Common myeloid progenitor, CD34-positive (primary cell): ENCODE data around the gene FCER2.
A peak's percentile ranks its signal among the peaks of the same experiment; 100 is the strongest.
"Not testable (repeated sequence)": the region's sequence is repeated elsewhere in the genome, so short reads cannot be mapped to it uniquely, and the experiment has no call there.

Source experiments
- CTCF ChIA-PET: fragments of 350-600 bp; sonication (Branson Sonifier 250); formaldehyde crosslinking; loops from one replicate; lab custom pipeline; 2021; ENCODE audit warnings: antibody characterized with exemption; lab: Charles Lee
- POLR2A ChIA-PET: fragments of 350-600 bp; sonication (Branson Sonifier 250); formaldehyde crosslinking; loops from one replicate; lab custom pipeline; 2021; ENCODE audit warnings: antibody characterized with exemption; lab: Charles Lee
- DNase-seq, 3 donors: peaks; one replicate each; pipeline versions ENCODE4 v3.0.0 to v3.0.0-alpha.2; 2013
- H3K27ac ChIP-seq, 2 experiments: 1 replicate in 1 of 2; 2 replicates in 1 of 2; pipeline ENCODE4 v1.7.0; 2013; ENCODE audit warnings: inconsistent platforms in 2 of 2, low read length in 2 of 2, mild to moderate bottlenecking in 2 of 2, low read depth in 1 of 2, moderate library complexity in 1 of 2; ENCODE audit not compliant: severe bottlenecking in 2 of 2, insufficient read depth in 1 of 2, poor library complexity in 1 of 2
- H3K27me3 ChIP-seq, 5 experiments: replicated peaks in 2 of 5; 1 replicate in 3 of 5; 2 replicates in 2 of 5; pipeline versions ENCODE4 v1.6.1 to v1.7.0; 2013; ENCODE audit warnings: low read length in 4 of 5, mild to moderate bottlenecking in 2 of 5, moderate library complexity in 2 of 5, inconsistent platforms in 1 of 5; ENCODE audit not compliant: insufficient read depth in 5 of 5, control insufficient read depth in 4 of 5
- H3K36me3 ChIP-seq, 4 experiments: 1 replicate in 2 of 4; 2 replicates in 2 of 4; pipeline versions ENCODE4 v1.6.1 to v1.7.0; 2013; ENCODE audit warnings: low read length in 3 of 4, control low read depth in 1 of 4, mild to moderate bottlenecking in 1 of 4; ENCODE audit not compliant: control insufficient read depth in 4 of 4, insufficient read depth in 4 of 4
- H3K4me1 ChIP-seq, 4 experiments: 1 replicate in 3 of 4; 2 replicates in 1 of 4; pipeline versions ENCODE4 v1.6.1 to v1.7.1; 2013; ENCODE audit warnings: low read length in 3 of 4, mild to moderate bottlenecking in 3 of 4, control low read depth in 1 of 4, inconsistent platforms in 1 of 4, moderate library complexity in 1 of 4; ENCODE audit not compliant: control insufficient read depth in 4 of 4, insufficient read depth in 4 of 4; ENCODE audit errors: control extremely low read depth in 1 of 4
- H3K4me3 ChIP-seq, 7 experiments: 1 replicate in 4 of 7; 2 replicates in 3 of 7; pipeline versions ENCODE4 v1.5.1 to v1.7.0; 2013; ENCODE audit warnings: mild to moderate bottlenecking in 7 of 7, low read length in 6 of 7, moderate library complexity in 6 of 7, inconsistent platforms in 2 of 7, low read depth in 2 of 7, control low read depth in 1 of 7; ENCODE audit not compliant: insufficient read depth in 4 of 7, control insufficient read depth in 1 of 7; ENCODE audit errors: extremely low read depth in 1 of 7
- H3K9me3 ChIP-seq, 5 experiments: 1 replicate in 4 of 5; 2 replicates in 1 of 5; pipeline versions ENCODE4 v1.6.1 to v1.7.1; 2013; ENCODE audit warnings: low read length in 4 of 5, mild to moderate bottlenecking in 2 of 5, inconsistent platforms in 1 of 5, low read depth in 1 of 5, moderate library complexity in 1 of 5; ENCODE audit not compliant: control insufficient read depth in 4 of 5, insufficient read depth in 2 of 5; ENCODE audit errors: control extremely low read depth in 1 of 5
- WGBS: methylation state at CpG from one replicate; pipeline ENCODE4 v1.1.5; 2013; ENCODE audit not compliant: insufficient coverage; 5-methylcytosine and 5-hydroxymethylcytosine counted together

The FCER2 gene

DNA sequence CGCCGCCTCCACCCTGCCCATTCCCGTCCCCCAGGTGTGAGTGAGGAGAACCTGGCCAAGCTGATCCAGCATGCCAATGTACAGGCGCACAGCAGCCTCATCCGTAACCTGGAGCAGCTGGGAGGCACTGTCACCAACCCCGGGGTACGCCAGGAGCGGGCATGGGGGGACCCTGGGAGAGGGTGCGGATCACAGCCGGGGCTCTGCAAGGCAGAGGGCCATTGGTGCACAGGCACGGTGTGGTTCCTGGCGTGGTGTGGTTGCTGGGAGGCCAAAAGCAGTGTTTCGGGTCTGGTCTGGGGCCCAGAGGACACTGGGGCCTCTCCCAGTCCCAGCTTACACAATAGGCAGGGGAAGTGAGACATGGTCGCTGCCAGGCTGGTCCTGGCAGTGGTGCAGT, 56.8 kb downstream of the FCER2 start:
- H3K36me3 ChIP-seq, result peaks cover 0 to 40% (median 21%) of the 10 kb centered on the region in 4 experiments
- ChIA-PET CTCF (no interaction called here), POLR2A (no interaction called here)
- H3K4me3 ChIP-seq, result no peak overlapping the region
- 96% methylated on average over 12 of the region's 14 CpGs for WGBS
- peaks cover 0 to 16% (median 2%) of the 10 kb centered on the region in 4 experiments for H3K4me1 ChIP-seq
- no peaks in the 10 kb centered on the region for H3K9me3 ChIP-seq
- no peak for DNase-seq
- H3K27ac ChIP-seq, result peak overlapping the region in 1 of 2 experiments; percentile 25
- H3K27me3 ChIP-seq, result no peaks in the 10 kb centered on the region

DNA sequence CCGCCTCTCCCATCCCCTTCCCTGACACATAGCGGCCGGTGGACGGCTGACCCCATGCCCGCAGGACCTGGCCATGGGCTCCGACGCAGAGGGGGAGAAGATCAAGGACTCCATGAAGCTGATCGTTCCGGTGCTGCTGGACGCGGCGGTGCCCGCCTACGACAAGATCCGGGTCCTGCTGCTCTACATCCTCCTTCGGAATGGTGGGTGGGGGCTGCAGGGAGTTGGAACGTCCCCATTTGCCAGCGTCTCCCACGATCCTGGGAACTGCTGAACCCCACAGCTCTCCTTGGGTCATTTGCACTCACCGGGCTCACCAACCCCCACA, 57.4 kb downstream of the FCER2 start:
- ChIA-PET POLR2A (interaction anchor here (0.6 kb wide), 1 partner anchor 8 kb away, joined by 3 read pairs; no protein-coding TSS in a partner anchor), CTCF (no interaction called here)
- peaks cover 0 to 16% (median 2%) of the 10 kb centered on the region in 4 experiments for H3K4me1 ChIP-seq

DNA sequence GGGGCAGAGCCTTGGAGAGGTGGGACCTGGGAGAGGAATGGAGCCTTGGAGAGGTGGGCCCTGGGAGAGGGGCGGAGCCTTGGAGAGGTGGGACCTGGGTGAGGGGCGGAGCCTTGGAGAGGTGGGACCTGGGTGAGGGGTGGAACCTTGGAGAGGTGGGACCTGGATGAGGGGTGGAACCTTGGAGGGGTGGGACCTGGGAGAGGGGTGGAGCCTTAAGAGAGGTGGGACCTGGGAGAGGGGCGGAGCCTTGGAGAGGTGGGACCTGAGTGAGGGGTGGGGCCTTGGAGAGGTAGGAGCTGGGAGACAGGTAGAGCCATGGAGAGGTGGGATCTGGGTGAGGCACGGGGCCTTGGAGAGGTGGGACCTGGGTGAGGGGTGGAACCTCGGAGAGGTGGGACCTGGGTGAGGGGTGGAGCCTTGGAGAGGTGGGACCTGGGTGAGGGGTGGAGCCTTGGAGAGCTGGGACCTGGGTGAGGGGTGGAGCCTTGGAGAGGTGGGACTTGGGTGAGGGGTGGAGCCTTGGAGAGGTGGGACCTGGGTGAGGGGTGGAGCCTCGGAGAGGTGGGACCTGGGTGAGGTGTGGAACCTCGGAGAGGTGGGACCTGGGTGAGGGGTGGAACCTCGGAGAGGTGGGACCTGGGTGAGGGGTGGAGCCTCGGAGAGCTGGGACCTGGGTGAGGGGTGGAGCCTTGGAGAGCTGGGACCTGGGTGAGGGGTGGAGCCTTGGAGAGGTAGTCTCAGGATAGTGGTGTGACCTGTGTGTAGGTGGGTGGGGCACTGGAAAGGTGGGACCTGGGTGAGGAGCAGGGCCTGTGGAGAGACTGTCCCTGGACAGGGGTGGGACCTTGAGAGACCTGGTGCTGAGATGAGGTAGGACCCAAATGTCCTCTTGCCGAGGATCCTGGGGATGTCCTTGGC, 58.0 kb downstream of the FCER2 start:
- H3K27me3 ChIP-seq, H3K4me3 ChIP-seq, CTCF ChIA-PET, H3K27ac ChIP-seq, H3K9me3 ChIP-seq: not testable (repeated sequence)
- peak; percentile 48 to 50 (median 49) for DNase-seq
- H3K36me3 ChIP-seq, result peaks cover 0 to 49% (median 26%) of the 10 kb centered on the region in 4 experiments
- H3K4me1 ChIP-seq, result peaks cover 0 to 16% (median 2%) of the 10 kb centered on the region in 4 experiments
- POLR2A ChIA-PET, result interaction anchor here (0.6 kb wide), 1 partner anchor 9 kb away, joined by 3 read pairs; no protein-coding TSS in a partner anchor
- WGBS, result 83% methylated on average over 7 of the region's 10 CpGs

More for the DNA sequence above, 57.4 kb downstream of the FCER2 start:
- H3K4me3 ChIP-seq, result no peak overlapping the region
- DNase-seq, result no peak
- no peaks in the 10 kb centered on the region for H3K9me3 ChIP-seq
- 100% methylated on average over 10 of the region's 20 CpGs for WGBS
- no peak overlapping the region for H3K27ac ChIP-seq
- H3K36me3 ChIP-seq, result peaks cover 0 to 45% (median 24%) of the 10 kb centered on the region in 4 experiments
- H3K27me3 ChIP-seq, result no peaks in the 10 kb centered on the region

DNA sequence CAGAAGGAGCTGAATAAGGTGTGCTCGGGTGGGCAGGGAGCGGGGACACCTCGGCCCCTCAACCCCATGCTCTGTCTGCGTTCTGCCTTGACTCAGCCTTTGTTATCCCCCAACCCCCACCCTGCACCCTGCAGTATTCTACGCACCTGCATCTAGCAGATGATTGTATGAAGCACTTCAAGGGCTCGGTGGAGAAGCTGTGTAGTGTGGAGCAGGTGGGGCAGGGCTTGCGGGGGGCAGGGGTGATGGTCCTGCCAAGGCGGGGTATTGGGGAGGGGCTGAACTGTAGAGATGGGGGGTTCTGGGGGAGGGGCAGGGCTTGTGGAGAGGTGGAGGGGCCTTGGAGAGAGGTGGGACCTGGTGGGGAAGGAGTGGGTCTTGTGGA, 58.9 kb downstream of the FCER2 start:
- no peak for DNase-seq
- 96% methylated on average over 4 of the region's 8 CpGs for WGBS
- H3K36me3 ChIP-seq, result peaks cover 0 to 49% (median 27%) of the 10 kb centered on the region in 4 experiments
- ChIA-PET POLR2A (no interaction called here), CTCF (no interaction called here)
- H3K4me1 ChIP-seq, result peaks cover 0 to 17% (median 3%) of the 10 kb centered on the region in 4 experiments
- H3K27me3 ChIP-seq, result no peaks in the 10 kb centered on the region
- H3K4me3 ChIP-seq, result no peak overlapping the region
- no peaks in the 10 kb centered on the region for H3K9me3 ChIP-seq
- H3K27ac ChIP-seq, result no peak overlapping the region

DNA sequence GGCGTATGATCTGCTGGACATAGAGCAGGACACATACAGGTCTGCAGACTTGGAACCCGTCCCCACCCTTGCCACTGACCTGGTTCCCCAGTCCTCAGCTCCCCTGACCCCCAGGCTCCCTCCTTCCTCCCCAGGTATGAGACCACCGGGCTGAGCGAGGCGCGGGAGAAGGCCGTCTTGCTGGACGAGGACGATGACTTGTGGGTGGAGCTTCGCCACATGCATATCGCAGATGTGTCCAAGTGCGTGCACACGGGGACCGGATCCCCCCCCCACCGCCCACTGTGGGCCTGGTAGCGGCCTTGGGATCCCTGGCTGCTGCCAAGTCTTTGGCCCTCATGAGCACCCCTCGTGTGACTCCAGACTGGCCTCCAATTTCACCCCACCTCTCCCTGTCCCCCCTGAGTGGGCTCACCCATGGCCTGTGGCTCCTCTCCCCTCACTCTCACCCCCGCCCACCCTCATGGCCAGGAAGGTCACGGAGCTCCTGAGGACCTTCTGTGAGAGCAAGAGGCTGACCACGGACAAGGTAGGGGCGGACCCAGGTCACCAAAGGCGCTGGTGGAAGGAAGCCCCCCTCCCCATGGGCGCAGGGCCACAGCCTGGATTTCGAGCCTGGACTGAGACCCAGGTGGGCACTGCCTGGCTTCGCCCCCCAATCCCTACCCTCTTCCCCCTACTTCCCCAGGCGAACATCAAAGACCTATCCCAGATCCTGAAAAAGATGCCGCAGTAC, 59.5 kb downstream of the FCER2 start:
- H3K27me3 ChIP-seq, result no peaks in the 10 kb centered on the region
- POLR2A ChIA-PET, result no interaction called here
- peaks cover 0 to 47% (median 26%) of the 10 kb centered on the region in 4 experiments for H3K36me3 ChIP-seq
- H3K9me3 ChIP-seq, result no peaks in the 10 kb centered on the region
- H3K27ac ChIP-seq, result no peak overlapping the region
- DNase-seq, result no peak
- WGBS, result 99% methylated on average over 22 of the region's 27 CpGs
- CTCF ChIA-PET, result interaction anchor here (1.8 kb wide), 1 partner anchor 9 kb away, joined by 7 read pairs; no protein-coding TSS in a partner anchor
- H3K4me1 ChIP-seq, result peaks cover 0 to 23% (median 9%) of the 10 kb centered on the region in 4 experiments
- no peak overlapping the region for H3K4me3 ChIP-seq

DNA sequence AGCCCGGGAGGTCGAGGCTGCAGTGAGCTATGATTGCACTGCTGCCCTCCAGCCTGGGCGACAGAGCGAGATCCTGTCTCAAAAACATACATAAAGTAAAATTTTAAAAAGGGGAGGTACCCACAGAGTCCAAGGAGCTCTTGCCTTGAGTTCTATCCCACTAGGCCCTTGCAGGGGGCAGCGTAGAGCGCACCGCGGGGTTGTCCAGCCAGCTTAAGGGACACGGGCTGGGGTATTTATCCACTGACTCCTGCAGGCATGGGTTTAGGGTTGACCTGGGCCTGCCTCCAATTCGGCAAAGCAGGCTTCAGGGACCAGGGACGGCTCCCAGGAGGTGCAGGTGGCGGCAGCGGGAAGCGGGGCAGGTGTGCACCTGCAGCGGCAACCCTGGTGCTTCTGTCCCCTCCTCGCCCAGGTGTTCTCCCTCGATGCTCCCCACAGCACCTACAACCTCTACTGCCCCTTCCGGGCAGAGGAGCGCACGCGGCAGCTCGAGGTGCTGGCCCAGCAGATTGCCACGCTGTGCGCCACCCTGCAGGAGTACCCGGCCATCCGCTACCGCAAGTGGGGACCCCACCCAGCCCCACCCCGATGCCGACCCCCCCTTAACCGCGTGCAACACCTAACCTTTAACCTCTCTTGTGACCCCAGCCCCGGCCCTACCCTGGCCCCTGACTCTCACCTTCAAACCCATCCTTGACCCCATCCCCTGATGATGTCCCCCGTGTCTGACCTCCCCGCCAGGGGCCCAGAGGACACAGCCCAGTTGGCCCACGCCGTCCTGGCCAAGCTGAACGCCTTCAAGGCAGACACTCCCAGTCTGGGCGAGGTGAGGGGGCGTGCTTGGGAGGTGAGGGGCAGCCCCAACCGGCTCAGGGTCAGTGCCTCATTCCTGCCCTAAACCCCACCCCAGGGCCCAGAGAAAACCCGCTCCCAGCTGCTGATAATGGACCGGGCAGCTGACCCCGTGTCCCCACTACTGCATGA, 60.3 kb downstream of the FCER2 start:
- H3K27me3 ChIP-seq, result no peaks in the 10 kb centered on the region
- ChIA-PET CTCF (interaction anchor here (1.1 to 1.8 kb wide), 3 partner anchors 10 to 39 kb away, joined by 3 to 7 read pairs (median 3); partner anchors contain the start of gene TRAPPC5), POLR2A (interaction anchor here (0.5 to 1.1 kb wide), 3 partner anchors 8 to 241 kb away, joined by 3 to 5 read pairs (median 5); partner anchors contain the start of genes PET100 and XAB2)
- no peak overlapping the region for H3K27ac ChIP-seq
- 97% methylated on average over 42 of the region's 43 CpGs for WGBS
- H3K9me3 ChIP-seq, result no peaks in the 10 kb centered on the region
- no peak for DNase-seq
- peaks cover 0 to 27% (median 13%) of the 10 kb centered on the region in 4 experiments for H3K4me1 ChIP-seq
- H3K36me3 ChIP-seq, result peaks cover 0 to 46% (median 22%) of the 10 kb centered on the region in 4 experiments
- no peak overlapping the region for H3K4me3 ChIP-seq
